NCI-H1105 (cell line): ENCODE measurements around the gene LTA.

Experiments used
- DNase-seq: peaks from one replicate; lab custom pipeline; 2025; lab: John Stamatoyannopoulos, UW

Gene LTA

GRCh38 chr6:31569861-31570536, 2.1 kb upstream of the LTA start:
- DNase-seq = no peak

GRCh38 chr6:31573239-31574105, 1.4 kb downstream of the LTA start:
- DNase-seq = no peak

- no peak for DNase-seq
Measured at GRCh38 chr6:31574106-31575061, 2.3 kb downstream of the LTA start.

GRCh38 chr6:31575335-31575901, 3.3 kb downstream of the LTA start, which contains the start of gene TNF:
Gene TNF (plus strand): TSS chr6:31575565. CDS start chr6:31575742, 177 bp downstream.
- DNase-seq = no peak

GRCh38 chr6:31575952-31576685, 4.0 kb downstream of the LTA start:
- no peak for DNase-seq

- no peak for DNase-seq
Measured at GRCh38 chr6:31576897-31577578, 4.9 kb downstream of the LTA start.

- no peak for DNase-seq
Measured at GRCh38 chr6:31577579-31577966, 5.5 kb downstream of the LTA start.

GRCh38 chr6:31578184-31579118, 6.4 kb downstream of the LTA start:
- no peak for DNase-seq

- DNase-seq = no peak
Measured at GRCh38 chr6:31579119-31579505, 7.0 kb downstream of the LTA start.

- DNase-seq = no peak
Measured at GRCh38 chr6:31579546-31580437, 7.7 kb downstream of the LTA start.

GRCh38 chr6:31580438-31580740, 8.3 kb downstream of the LTA start:
- DNase-seq = no peak

GRCh38 chr6:31580807-31581433, 8.8 kb downstream of the LTA start:
- peak; percentile 73 for DNase-seq

GRCh38 chr6:31581434-31582229, 9.5 kb downstream of the LTA start:
- no peak for DNase-seq

GRCh38 chr6:31582230-31582643, 10.1 kb downstream of the LTA start, which contains the start of gene LTB:
Gene LTB (minus strand): TSS chr6:31582424. CDS start chr6:31582417, 7 bp downstream.
- DNase-seq = no peak

- DNase-seq = no peak
Measured at GRCh38 chr6:31585491-31585890, 13.4 kb downstream of the LTA start.

- no peak for DNase-seq
Measured at GRCh38 chr6:31586008-31586407, 13.9 kb downstream of the LTA start, which contains the start of gene LST1. Gene LST1 (plus strand): TSS chr6:31586277. CDS start chr6:31587300, 1,023 bp downstream.
